Fibroblast of villous mesenchyme (primary cell): Measurements from ENCODE around the gene N4BP2. TPM values are rescaled to one million over a fixed set of nuclear protein-coding genes. Genes with fewer than 3 reads are reported as not detected.

ENCODE experiments used
- DNase-seq: peaks from one replicate; pipeline ENCODE4 v3.0.0-alpha.2; 2010; ENCODE audit warnings: low read depth
- H3K4me3 ChIP-seq: 2 replicates; pipeline ENCODE4 v1.5.1; 2011; ENCODE audit warnings: low read depth, mild to moderate bottlenecking, low read length
- total RNA-seq: library from RNA; depleted of rRNA; stranded (reverse); fragments of >200 nt; gene quantifications from 2 replicates; pipeline ENCODE4 v1.2.3, GENCODE V29; 2012
- TF ChIP-seq, protein P1 (sequence below): IDR thresholded peaks from 2 replicates; pipeline ENCODE4 v1.5.1; 2012; ENCODE audit warnings: low read depth, mild to moderate bottlenecking, low read length; ENCODE audit not compliant: insufficient read depth

The N4BP2 gene
- total RNA-seq, 1 donor, result 8.2 TPM

DNA sequence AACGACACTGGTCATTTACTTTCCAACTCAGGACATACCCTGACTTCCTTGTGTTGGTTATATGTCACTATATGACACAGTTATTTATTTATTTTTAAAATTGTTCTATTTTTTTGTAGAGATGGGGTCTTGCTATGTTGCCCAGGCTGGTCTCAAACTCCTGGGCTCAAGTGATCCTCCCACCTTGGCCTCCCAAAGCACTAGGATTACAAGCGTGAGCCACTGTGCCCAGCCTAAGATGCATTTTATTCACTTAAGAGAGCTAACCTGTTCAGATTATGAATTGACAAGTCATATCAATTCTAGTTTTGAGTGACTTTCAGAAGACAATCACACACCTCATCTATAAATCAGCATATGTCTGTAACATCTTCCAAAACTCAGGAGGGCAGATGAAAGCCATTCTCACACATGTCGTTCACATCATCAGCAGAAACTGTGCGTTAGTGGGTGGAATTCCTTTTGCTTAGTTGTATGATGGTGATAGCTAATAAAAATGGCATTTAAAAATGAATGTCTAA, 130.8 kb downstream of the N4BP2 start:
- no peak overlapping the region for H3K4me3 ChIP-seq
- TF ChIP-seq, protein P1, sequence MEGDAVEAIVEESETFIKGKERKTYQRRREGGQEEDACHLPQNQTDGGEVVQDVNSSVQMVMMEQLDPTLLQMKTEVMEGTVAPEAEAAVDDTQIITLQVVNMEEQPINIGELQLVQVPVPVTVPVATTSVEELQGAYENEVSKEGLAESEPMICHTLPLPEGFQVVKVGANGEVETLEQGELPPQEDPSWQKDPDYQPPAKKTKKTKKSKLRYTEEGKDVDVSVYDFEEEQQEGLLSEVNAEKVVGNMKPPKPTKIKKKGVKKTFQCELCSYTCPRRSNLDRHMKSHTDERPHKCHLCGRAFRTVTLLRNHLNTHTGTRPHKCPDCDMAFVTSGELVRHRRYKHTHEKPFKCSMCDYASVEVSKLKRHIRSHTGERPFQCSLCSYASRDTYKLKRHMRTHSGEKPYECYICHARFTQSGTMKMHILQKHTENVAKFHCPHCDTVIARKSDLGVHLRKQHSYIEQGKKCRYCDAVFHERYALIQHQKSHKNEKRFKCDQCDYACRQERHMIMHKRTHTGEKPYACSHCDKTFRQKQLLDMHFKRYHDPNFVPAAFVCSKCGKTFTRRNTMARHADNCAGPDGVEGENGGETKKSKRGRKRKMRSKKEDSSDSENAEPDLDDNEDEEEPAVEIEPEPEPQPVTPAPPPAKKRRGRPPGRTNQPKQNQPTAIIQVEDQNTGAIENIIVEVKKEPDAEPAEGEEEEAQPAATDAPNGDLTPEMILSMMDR, result no peak
- DNase-seq, result no peak

DNA sequence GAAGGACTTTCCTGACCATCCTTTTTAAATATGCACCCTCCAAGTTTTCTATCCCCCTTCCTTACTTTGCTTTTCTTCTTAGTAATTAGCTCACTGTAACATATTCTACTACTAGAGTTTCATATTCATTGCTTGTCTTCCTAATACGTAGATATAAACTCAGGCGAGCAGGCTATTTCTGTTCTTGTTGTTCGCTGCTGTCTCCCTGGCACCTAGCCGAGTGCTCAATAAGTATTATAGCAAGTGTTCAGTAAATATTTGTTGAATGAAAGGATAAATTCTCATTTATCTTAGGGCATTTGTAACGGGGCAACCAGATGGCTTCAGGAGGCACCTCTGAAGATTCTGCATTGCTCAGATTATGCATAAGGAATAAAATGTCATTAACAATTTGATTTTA, 133.4 kb downstream of the N4BP2 start:
- H3K4me3 ChIP-seq, result no peak overlapping the region
- DNase-seq, result peak; percentile 52
- TF ChIP-seq, protein P1, result no peak

DNA sequence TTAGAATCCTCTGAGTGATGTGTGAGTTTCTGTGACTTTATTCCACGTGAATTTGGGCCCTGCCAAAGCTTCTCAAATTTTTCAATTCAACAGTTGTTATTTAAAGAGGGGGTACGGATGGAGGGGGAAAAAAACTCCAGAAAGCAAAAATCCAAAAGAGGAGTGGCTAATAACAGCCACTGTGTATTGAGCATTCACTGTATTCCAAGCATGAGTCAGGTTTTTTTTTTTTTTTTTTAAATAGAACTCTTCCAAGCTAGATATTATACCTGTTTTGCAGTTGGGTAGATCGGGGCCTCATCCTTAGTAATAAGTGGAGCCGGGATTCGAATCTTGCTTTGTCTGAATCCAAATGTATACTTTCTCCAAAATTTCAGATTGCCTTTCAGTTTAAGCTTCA, 133.8 kb downstream of the N4BP2 start:
- H3K4me3 ChIP-seq, result no peak overlapping the region
- DNase-seq, result no peak
- TF ChIP-seq, protein P1, result no peak

DNA sequence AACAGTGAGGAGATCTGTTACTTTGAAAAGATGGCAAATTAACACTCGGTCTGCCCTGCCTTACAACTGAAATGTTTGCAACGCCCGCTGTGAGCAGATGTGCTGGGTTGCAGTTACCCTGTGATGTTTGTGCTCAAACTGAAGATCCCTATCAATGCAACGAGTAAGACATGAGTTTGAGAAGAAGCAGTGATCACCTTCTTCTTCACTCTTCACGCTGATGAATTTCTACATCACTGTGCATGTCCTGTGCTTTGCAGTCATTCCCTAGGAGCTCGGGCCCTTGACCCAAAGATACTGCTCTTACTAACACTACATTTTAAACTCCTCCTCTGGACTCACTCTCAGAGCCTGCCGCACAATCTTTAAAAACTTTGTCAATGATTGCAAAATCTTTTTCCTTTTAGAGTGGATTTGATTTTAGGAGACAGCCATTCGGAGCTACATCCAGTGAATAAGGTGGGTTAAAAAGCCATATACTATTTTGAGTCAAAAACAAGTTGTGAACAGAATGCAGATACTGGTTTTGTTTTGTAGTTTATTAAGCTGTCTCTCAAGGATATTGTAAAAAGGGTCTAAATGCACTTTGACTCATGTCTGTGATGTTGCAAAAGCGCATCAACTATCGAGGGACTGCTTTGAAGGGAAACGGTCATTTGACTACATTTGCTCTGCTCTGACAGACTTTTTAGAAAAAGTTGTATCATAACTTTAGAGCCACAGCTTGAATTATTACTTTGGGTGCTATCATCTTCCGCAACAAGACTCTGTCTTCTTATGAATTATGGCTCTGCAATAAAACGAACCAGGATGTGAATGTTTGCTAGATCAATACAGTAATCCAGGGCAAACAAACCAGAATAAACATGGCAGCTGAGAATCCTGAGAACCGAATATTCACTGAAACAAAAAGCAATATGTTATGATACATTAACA, 134.5 kb downstream of the N4BP2 start:
- peak overlapping the region; percentile 13 for H3K4me3 ChIP-seq
- peak; percentile 82 for DNase-seq

DNA sequence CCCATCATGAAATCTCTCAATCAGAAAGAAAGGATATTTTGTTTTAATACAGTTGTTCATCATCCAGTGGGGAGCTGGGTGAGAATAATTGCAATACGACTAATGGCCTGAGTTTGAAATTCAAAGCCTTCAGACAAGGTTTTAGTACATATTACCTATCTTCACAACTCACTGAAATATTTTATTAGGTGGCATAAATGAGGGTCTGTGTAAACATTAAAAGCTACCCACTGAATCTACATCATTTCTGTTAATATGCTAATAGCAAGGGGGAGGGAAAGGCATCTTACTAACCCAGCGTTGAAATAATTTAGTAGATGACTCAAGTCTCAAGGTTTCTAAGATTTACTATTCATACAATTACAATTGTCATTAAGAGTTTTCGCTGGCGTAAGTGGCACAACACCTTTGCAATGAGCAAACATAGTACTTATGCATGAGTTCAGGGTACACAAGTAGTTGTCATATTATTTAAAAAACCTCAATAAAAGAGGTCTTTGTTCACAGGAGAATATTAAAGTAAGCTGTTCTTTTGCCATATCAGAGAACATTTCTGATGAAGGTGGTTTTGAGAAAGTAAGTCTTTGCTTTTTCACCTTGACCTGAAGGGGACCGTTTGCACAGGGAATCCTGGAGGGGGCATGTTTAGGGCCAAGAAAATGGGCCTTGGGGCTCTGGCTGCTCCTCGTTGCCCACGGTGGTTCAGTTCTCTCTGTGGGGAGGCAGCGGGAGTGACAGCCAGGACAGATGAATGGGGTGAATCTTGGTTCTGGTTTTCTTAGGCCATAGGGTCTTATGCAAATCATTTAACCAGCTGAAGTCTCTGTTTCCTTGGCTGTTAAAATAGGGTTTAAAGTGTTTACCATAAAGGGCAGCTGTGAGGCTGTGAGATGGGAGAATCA, 135.7 kb downstream of the N4BP2 start:
- TF ChIP-seq, protein P1, result no peak

More for the DNA sequence above, 134.5 kb downstream of the N4BP2 start:
- TF ChIP-seq, protein P1, result no peak

DNA sequence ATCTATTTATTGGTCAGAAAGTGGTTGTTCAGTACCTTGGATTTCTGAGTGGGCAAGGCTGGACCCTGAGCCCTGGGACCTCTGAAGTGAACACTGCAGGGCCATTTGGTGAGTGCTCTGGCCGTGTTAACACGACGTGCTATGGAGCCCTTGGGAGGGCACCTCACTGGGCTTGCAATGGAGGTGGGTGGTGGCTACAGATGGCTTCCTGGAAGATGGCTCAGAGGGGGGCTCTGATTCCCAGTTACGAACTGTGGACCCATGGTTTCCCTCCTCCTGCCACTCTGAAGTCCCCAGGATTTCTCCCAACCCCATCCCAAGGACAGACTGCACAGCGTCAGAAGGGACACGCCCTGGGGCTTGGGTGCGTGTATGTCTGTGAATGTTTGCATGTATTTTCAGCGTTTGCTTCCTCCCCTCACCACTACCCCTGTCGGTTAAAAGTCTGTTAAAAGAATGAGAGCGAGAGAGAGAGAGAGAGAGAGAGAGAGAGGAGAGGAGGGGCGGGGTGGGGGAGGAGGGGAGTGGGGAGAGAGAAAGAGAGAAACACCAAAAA, 136.4 kb downstream of the N4BP2 start:
- no peak overlapping the region for H3K4me3 ChIP-seq
- no peak for DNase-seq
- TF ChIP-seq, protein P1, result no peak

More for the DNA sequence above, 135.7 kb downstream of the N4BP2 start:
- no peak for DNase-seq
- H3K4me3 ChIP-seq, result no peak overlapping the region
